NT2/D1 (cell line): Measurements from ENCODE around the gene HM13.
"Not testable (repeated sequence)": the region's sequence is repeated elsewhere in the genome, so short reads cannot be mapped to it uniquely, and the experiment has no call there.

Experiments used
- DNase-seq: peaks from one replicate; pipeline ENCODE4 v3.0.0-alpha.2; 2011; ENCODE audit warnings: low read depth, low spot score
- H3K27me3 ChIP-seq: 2 replicates; pipeline ENCODE4 v1.6.0; 2011; ENCODE audit warnings: mild to moderate bottlenecking; ENCODE audit not compliant: insufficient read length, insufficient read depth
- H3K36me3 ChIP-seq: 2 replicates; pipeline ENCODE4 v1.6.1; 2011; ENCODE audit warnings: mild to moderate bottlenecking, low read length, mixed read lengths; ENCODE audit not compliant: insufficient read depth, insufficient read length
- H3K4me1 ChIP-seq: 2 replicates; pipeline ENCODE4 v1.5.1; 2011; ENCODE audit not compliant: insufficient read depth, insufficient read length
- H3K4me3 ChIP-seq: 2 replicates; pipeline ENCODE4 v1.5.1; 2011; ENCODE audit warnings: low read depth; ENCODE audit not compliant: insufficient read length
- H3K9ac ChIP-seq: 2 replicates; pipeline ENCODE4 v1.6.0; 2011; ENCODE audit warnings: low read depth; ENCODE audit not compliant: insufficient read length
- H3K9me3 ChIP-seq: 2 replicates; pipeline ENCODE4 v1.5.1; 2011; ENCODE audit warnings: mild to moderate bottlenecking, low read length; ENCODE audit not compliant: insufficient read depth
- SUZ12 ChIP-seq: IDR thresholded peaks from 2 replicates; pipeline ENCODE4 v1.6.1; 2011; ENCODE audit not compliant: insufficient read length, insufficient read depth; ENCODE audit errors: extremely low read depth
- YY1 ChIP-seq: IDR thresholded peaks from 2 replicates; pipeline ENCODE4 v1.6.1; 2011; ENCODE audit not compliant: insufficient read length, insufficient read depth
- ZNF274 ChIP-seq: IDR thresholded peaks from 2 replicates; pipeline ENCODE4 v1.6.1; 2011; ENCODE audit warnings: mild to moderate bottlenecking, low read depth, low read length

Gene HM13

GRCh38 chr20:31514154-31515071 is at the start of gene HM13:
Gene HM13, plus strand, starts transcription at chr20:31514442. Its CDS starts 110 bp downstream, at chr20:31514552.
- Histone ChIP-seq H3K4me1 (peaks cover 7% of the 10 kb centered on the region), H3K4me3 (peak within 1 kb of the TSS; percentile 98), H3K9ac (peak within 1 kb of the TSS; percentile 98), H3K27me3 (no peaks in the 10 kb centered on the region), H3K9me3 (no peaks in the 10 kb centered on the region), H3K36me3 (peaks cover 33% of the 10 kb centered on the region)
- no peak for TF ChIP-seq ZNF274
- no peak for TF ChIP-seq SUZ12
- no peak for TF ChIP-seq YY1
- DNase-seq, result peak; percentile 88

GRCh38 chr20:31470946-31471345 is 43.3 kb upstream of the HM13 start:
- not testable (repeated sequence) for DNase-seq, H3K36me3 ChIP-seq, H3K9ac ChIP-seq, H3K9me3 ChIP-seq, H3K4me3 ChIP-seq, H3K4me1 ChIP-seq
- peaks cover 25% of the 10 kb centered on the region for H3K27me3 ChIP-seq

- Histone ChIP-seq H3K4me1 (peaks cover 3% of the 10 kb centered on the region), H3K9me3 (peaks cover 6% of the 10 kb centered on the region; the same call in 1 of the 2 replicates), H3K27me3 (peaks cover 42% of the 10 kb centered on the region), H3K9ac (no peak overlapping the region), H3K4me3 (no peak overlapping the region), H3K36me3 (no peaks in the 10 kb centered on the region)
- TF ChIP-seq SUZ12, result no peak
- TF ChIP-seq YY1, result no peak
- no peak for TF ChIP-seq ZNF274
- no peak for DNase-seq
Measured at GRCh38 chr20:31472395-31473330, 41.6 kb upstream of the HM13 start.

GRCh38 chr20:31473331-31474096 is 40.7 kb upstream of the HM13 start:
- Histone ChIP-seq H3K27me3 (peaks cover 44% of the 10 kb centered on the region), H3K4me1 (peaks cover 3% of the 10 kb centered on the region), H3K36me3 (no peaks in the 10 kb centered on the region), H3K9me3 (peaks cover 6% of the 10 kb centered on the region; the same call in 1 of the 2 replicates), H3K9ac (no peak overlapping the region), H3K4me3 (no peak overlapping the region)
- no peak for DNase-seq
- no peak for TF ChIP-seq SUZ12
- TF ChIP-seq ZNF274, result no peak
- no peak for TF ChIP-seq YY1

GRCh38 chr20:31474097-31474436 is 40.2 kb upstream of the HM13 start:
- Histone ChIP-seq H3K9me3 (peaks cover 6% of the 10 kb centered on the region; the same call in 1 of the 2 replicates), H3K36me3 (no peaks in the 10 kb centered on the region), H3K4me1 (peaks cover 3% of the 10 kb centered on the region), H3K9ac (no peak overlapping the region), H3K27me3 (peaks cover 44% of the 10 kb centered on the region), H3K4me3 (no peak overlapping the region)
- TF ChIP-seq ZNF274 (no peak), SUZ12 (no peak), YY1 (no peak)
- DNase-seq, result no peak

- H3K9me3 ChIP-seq, result peaks cover 6% of the 10 kb centered on the region; the same call in 1 of the 2 replicates
- peaks cover 44% of the 10 kb centered on the region for H3K27me3 ChIP-seq
- H3K9ac ChIP-seq, result peak within 1 kb of the TSS; percentile 67
Measured at GRCh38 chr20:31474758-31475427, 39.3 kb upstream of the HM13 start, which contains the start of the genes DEFB124 and REM1. Gene DEFB124, minus strand, starts transcription at chr20:31475127. Its CDS starts 2,114 bp downstream, at chr20:31473013. Gene REM1, plus strand, starts transcription at chr20:31475288. Its CDS starts 1,158 bp downstream, at chr20:31476446.

More at GRCh38 chr20:31474758-31475427, 39.3 kb upstream of the HM13 start, which contains the start of the genes DEFB124 and REM1:
- Histone ChIP-seq H3K4me1 (peaks cover 3% of the 10 kb centered on the region), H3K4me3 (peak within 1 kb of the TSS; percentile 64), H3K36me3 (no peaks in the 10 kb centered on the region)
- TF ChIP-seq SUZ12 (no peak), ZNF274 (no peak), YY1 (no peak)
- no peak for DNase-seq
